ENCODE measurements around the gene ALG2. TPM values are rescaled to one million over a fixed set of nuclear protein-coding genes. Genes with fewer than 3 reads are reported as not detected.

The ALG2 gene
- total and polyA plus RNA-seq, 2 of the 13 experiments (the other 11 are each of a cell fraction or from before 2014, with no cell fraction given), result 46.2 to 49.0 TPM

GRCh38 chr9:99266255-99267023 is 44.7 kb upstream of the ALG2 start (continued):
- 0 out of 2 replicates have a peak, but pooled peaks have one; percentile 56 for TF ChIP-seq KLF6 (CRISPR knock-in tag; IDR thresholded peaks at IDR 0.05)
- TF ChIP-seq ATF6 (CRISPR knock-in tag; conservative IDR thresholded peaks at IDR 0.05), result no peak
- TF ChIP-seq, protein P1, sequence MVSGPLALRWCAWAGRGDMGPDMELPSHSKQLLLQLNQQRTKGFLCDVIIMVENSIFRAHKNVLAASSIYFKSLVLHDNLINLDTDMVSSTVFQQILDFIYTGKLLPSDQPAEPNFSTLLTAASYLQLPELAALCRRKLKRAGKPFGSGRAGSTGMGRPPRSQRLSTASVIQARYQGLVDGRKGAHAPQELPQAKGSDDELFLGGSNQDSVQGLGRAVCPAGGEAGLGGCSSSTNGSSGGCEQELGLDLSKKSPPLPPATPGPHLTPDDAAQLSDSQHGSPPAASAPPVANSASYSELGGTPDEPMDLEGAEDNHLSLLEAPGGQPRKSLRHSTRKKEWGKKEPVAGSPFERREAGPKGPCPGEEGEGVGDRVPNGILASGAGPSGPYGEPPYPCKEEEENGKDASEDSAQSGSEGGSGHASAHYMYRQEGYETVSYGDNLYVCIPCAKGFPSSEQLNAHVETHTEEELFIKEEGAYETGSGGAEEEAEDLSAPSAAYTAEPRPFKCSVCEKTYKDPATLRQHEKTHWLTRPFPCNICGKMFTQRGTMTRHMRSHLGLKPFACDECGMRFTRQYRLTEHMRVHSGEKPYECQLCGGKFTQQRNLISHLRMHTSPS (CRISPR knock-in tag; IDR thresholded peaks at IDR 0.05; ENCODE audit: low read depth), result no peak
- no peak for TF ChIP-seq ZSCAN22 (CRISPR knock-in tag; IDR thresholded peaks at IDR 0.05)
- peak; percentile 55 for TF ChIP-seq HDAC1 (CRISPR knock-in tag; IDR thresholded peaks at IDR 0.05)
- TF ChIP-seq KAT8 (CRISPR knock-in tag; IDR thresholded peaks at IDR 0.05), result peak; percentile 58; the same call in 1 of the 2 replicates
- no peak for TF ChIP-seq ETV6 (CRISPR knock-in tag; conservative IDR thresholded peaks at IDR 0.05)
- TF ChIP-seq CREM (IDR thresholded peaks at IDR 0.05), result peak; percentile 57; the same call in 1 of the 2 replicates
- TF ChIP-seq CREM (CRISPR knock-in tag; IDR thresholded peaks at IDR 0.05), result no peak
- TF ChIP-seq CCDC6 (CRISPR knock-in tag; IDR thresholded peaks at IDR 0.05), result peak; percentile 66; the same call in 1 of the 2 replicates
- TF ChIP-seq, protein P2, sequence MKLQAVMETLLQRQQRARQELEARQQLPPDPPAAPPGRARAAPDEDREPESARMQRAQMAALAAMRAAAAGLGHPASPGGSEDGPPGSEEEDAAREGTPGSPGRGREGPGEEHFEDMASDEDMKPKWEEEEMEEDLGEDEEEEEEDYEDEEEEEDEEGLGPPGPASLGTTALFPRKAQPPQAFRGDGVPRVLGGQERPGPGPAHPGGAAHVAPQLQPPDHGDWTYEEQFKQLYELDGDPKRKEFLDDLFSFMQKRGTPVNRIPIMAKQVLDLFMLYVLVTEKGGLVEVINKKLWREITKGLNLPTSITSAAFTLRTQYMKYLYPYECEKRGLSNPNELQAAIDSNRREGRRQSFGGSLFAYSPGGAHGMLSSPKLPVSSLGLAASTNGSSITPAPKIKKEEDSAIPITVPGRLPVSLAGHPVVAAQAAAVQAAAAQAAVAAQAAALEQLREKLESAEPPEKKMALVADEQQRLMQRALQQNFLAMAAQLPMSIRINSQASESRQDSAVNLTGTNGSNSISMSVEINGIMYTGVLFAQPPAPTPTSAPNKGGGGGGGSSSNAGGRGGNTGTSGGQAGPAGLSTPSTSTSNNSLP (IDR thresholded peaks at IDR 0.05; ENCODE audit: low read depth, low read length), result 0 out of 2 replicates have a peak, but pooled peaks have one; percentile 15
- TF ChIP-seq ZNF598 (CRISPR knock-in tag; IDR thresholded peaks at IDR 0.05; ENCODE audit: borderline replicate concordance), result peak; percentile 71; the same call in 1 of the 2 replicates
- TF ChIP-seq, protein P3, sequence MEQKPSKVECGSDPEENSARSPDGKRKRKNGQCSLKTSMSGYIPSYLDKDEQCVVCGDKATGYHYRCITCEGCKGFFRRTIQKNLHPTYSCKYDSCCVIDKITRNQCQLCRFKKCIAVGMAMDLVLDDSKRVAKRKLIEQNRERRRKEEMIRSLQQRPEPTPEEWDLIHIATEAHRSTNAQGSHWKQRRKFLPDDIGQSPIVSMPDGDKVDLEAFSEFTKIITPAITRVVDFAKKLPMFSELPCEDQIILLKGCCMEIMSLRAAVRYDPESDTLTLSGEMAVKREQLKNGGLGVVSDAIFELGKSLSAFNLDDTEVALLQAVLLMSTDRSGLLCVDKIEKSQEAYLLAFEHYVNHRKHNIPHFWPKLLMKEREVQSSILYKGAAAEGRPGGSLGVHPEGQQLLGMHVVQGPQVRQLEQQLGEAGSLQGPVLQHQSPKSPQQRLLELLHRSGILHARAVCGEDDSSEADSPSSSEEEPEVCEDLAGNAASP (CRISPR knock-in tag; IDR thresholded peaks at IDR 0.05; ENCODE audit: borderline replicate concordance), result peak; percentile 88; the same call in 1 of the 2 replicates
- TF ChIP-seq ZNF501 (CRISPR knock-in tag; IDR thresholded peaks at IDR 0.05), result peak; percentile 70
- 0 out of 2 replicates have a peak, but pooled peaks have one; percentile 51 for TF ChIP-seq IRF2 (CRISPR knock-in tag; IDR thresholded peaks at IDR 0.05)
- TF ChIP-seq ZZZ3 (CRISPR knock-in tag; IDR thresholded peaks at IDR 0.05; ENCODE audit: borderline replicate concordance), result no peak
- TF ChIP-seq, protein P4, sequence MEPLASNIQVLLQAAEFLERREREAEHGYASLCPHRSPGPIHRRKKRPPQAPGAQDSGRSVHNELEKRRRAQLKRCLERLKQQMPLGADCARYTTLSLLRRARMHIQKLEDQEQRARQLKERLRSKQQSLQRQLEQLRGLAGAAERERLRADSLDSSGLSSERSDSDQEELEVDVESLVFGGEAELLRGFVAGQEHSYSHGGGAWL (CRISPR knock-in tag; IDR thresholded peaks at IDR 0.05), result 0 out of 2 replicates have a peak, but pooled peaks have one; percentile 44
- no peak for TF ChIP-seq NONO (IDR thresholded peaks at IDR 0.05)
- peak; percentile 57; the same call in 1 of the 2 replicates for TF ChIP-seq NONO (CRISPR knock-in tag; conservative IDR thresholded peaks at IDR 0.05)
- peak; percentile 43; the same call in 1 of the 2 replicates for TF ChIP-seq ZNF232 (CRISPR knock-in tag; IDR thresholded peaks at IDR 0.05; ENCODE audit: borderline replicate concordance)

Data from HepG2 (cell line).